ENCODE results near the gene SYNCRIP.
A peak's percentile ranks its signal among the peaks of the same experiment; 100 is the strongest.
"Not testable (repeated sequence)": the region's sequence is repeated elsewhere in the genome, so short reads cannot be mapped to it uniquely, and the experiment has no call there.

The SYNCRIP gene

GRCh38 chr6:85641897-85642773, 551 bp downstream of the SYNCRIP start:
- DNase-seq, result peak; percentile 70 to 82
- TF ChIP-seq POLR2A (IDR thresholded peaks at IDR 0.05; ENCODE audit: low read length) (no peak), GATA1 (IDR thresholded peaks at IDR 0.05; ENCODE audit: low read depth, low read length) (no peak)

GRCh38 chr6:85641522-85641896, 1.2 kb downstream of the SYNCRIP start:
- DNase-seq, result no peak
- no peak for TF ChIP-seq POLR2A (IDR thresholded peaks at IDR 0.05; ENCODE audit: low read length)
- TF ChIP-seq GATA1 (IDR thresholded peaks at IDR 0.05; ENCODE audit: low read depth, low read length), result no peak

- DNase-seq, result peak; percentile 42 to 44
- TF ChIP-seq POLR2A (IDR thresholded peaks at IDR 0.05; ENCODE audit: low read length), result no peak
- no peak for TF ChIP-seq GATA1 (IDR thresholded peaks at IDR 0.05; ENCODE audit: low read depth, low read length)
Observed at GRCh38 chr6:85640821-85641220, 1.9 kb downstream of the SYNCRIP start.

GRCh38 chr6:85637579-85637978, 5.1 kb downstream of the SYNCRIP start:
- DNase-seq, result peak in 1 of 2 experiments; percentile 16
- TF ChIP-seq GATA1 (IDR thresholded peaks at IDR 0.05; ENCODE audit: low read depth, low read length), result no peak

GRCh38 chr6:85632164-85632942, 10.3 kb downstream of the SYNCRIP start:
- no peak for TF ChIP-seq POLR2A (IDR thresholded peaks at IDR 0.05; ENCODE audit: low read length)
- no peak for TF ChIP-seq GATA1 (IDR thresholded peaks at IDR 0.05; ENCODE audit: low read depth, low read length)
- no peak for DNase-seq

GRCh38 chr6:85631117-85631516, 11.6 kb downstream of the SYNCRIP start:
- not testable (repeated sequence) for DNase-seq

GRCh38 chr6:85628353-85628752, 14.3 kb downstream of the SYNCRIP start:
- TF ChIP-seq POLR2A (IDR thresholded peaks at IDR 0.05; ENCODE audit: low read length), result no peak
- TF ChIP-seq GATA1 (IDR thresholded peaks at IDR 0.05; ENCODE audit: low read depth, low read length), result no peak
- DNase-seq, result no peak

GRCh38 chr6:85620308-85620707, 22.4 kb downstream of the SYNCRIP start:
- no peak for DNase-seq
- no peak for TF ChIP-seq GATA1 (IDR thresholded peaks at IDR 0.05; ENCODE audit: low read depth, low read length)
- no peak for TF ChIP-seq POLR2A (IDR thresholded peaks at IDR 0.05; ENCODE audit: low read length)

GRCh38 chr6:85614780-85615179, 27.9 kb downstream of the SYNCRIP start:
- no peak for DNase-seq
- no peak for TF ChIP-seq GATA1 (IDR thresholded peaks at IDR 0.05; ENCODE audit: low read depth, low read length)
- no peak for TF ChIP-seq POLR2A (IDR thresholded peaks at IDR 0.05; ENCODE audit: low read length)

GRCh38 chr6:85612690-85613474, 29.8 kb downstream of the SYNCRIP start:
- DNase-seq, result no peak
- TF ChIP-seq POLR2A (IDR thresholded peaks at IDR 0.05; ENCODE audit: low read length), result no peak
- TF ChIP-seq GATA1 (IDR thresholded peaks at IDR 0.05; ENCODE audit: low read depth, low read length), result no peak

GRCh38 chr6:85610182-85610895, 32.3 kb downstream of the SYNCRIP start:
- DNase-seq, result peak in 1 of 2 experiments; percentile 32
- TF ChIP-seq GATA1 (IDR thresholded peaks at IDR 0.05; ENCODE audit: low read depth, low read length), result no peak
- no peak for TF ChIP-seq POLR2A (IDR thresholded peaks at IDR 0.05; ENCODE audit: low read length)

- no peak for DNase-seq
- TF ChIP-seq POLR2A (IDR thresholded peaks at IDR 0.05; ENCODE audit: low read length), result no peak
- no peak for TF ChIP-seq GATA1 (IDR thresholded peaks at IDR 0.05; ENCODE audit: low read depth, low read length)
Observed at GRCh38 chr6:85602100-85602499, 40.6 kb downstream of the SYNCRIP start.

- no peak for TF ChIP-seq GATA1 (IDR thresholded peaks at IDR 0.05; ENCODE audit: low read depth, low read length)
- TF ChIP-seq POLR2A (IDR thresholded peaks at IDR 0.05; ENCODE audit: low read length), result no peak
- peak in 1 of 2 experiments; percentile 34 for DNase-seq
Observed at GRCh38 chr6:85600713-85601313, 41.9 kb downstream of the SYNCRIP start.
